Measurements from ENCODE around the gene CHCHD6. TPM values are rescaled to one million over a fixed set of nuclear protein-coding genes. Genes with fewer than 3 reads are reported as not detected.

CHCHD6 gene
- total and polyA plus RNA-seq, 4 donors: 2.0 to 5.1 (median 3.9) TPM

DNA sequence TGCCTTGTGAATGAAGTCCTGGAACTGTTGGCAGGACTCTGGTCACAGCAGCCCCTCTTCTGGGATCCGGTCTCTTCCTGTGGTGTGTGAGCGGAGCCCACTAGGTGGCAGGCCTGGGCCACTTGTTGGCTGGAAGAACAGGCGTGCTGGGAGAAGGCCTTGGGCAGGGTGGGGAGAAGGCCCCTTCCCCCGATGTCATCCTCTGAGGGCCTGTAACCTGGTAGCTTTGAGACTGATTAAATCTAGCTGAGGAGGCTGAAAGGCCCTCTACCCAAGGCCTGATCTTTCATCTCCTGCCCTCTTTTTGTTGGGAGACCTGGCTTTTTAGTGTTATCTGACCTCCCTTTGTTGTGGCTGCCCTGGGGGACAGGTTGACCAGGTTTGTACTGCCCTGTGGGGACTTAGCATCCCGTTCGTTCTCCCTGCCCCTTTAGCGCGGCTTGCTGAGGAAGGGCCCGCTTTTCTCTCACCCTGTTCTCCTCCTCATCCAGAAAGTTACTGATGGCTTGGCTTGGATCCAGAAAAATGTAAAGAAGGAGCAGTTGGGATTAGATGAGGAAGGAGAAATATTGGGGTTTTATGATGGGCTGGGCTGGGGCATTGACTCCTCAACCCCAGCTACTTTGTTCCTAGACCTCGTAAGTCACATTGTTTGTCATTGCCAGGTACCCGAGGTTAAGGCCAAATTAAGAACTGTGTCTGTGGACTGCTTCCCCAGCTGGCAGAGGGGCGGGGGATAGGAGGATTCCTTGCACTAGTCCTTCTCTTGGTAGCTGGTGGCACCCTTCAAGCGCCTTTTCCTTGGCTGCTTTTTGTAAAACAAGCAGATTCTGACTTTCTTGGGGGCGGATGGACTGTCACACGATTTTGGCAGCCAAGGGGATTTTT lies 48.5 kb downstream of the CHCHD6 start:
- TF ChIP-seq RAD21 (IDR thresholded peaks at IDR 0.05) (peak; percentile 89 to 94), HNF4G (IDR thresholded peaks at IDR 0.05) (no peak), GABPA (IDR thresholded peaks at IDR 0.05 in 1 of 2, conservative IDR thresholded peaks at IDR 0.05 in 1 of 2) (no peak), NR2F2 (IDR thresholded peaks at IDR 0.05) (no peak), YY1 (IDR thresholded peaks at IDR 0.05) (no peak), EGR1 (IDR thresholded peaks at IDR 0.05; ENCODE audit: low read depth in 2 of 2) (no peak), SP1 (IDR thresholded peaks at IDR 0.05) (no peak), FOXA2 (IDR thresholded peaks at IDR 0.05) (no peak), FOXA1 (IDR thresholded peaks at IDR 0.05) (no peak), RXRA (IDR thresholded peaks at IDR 0.05) (no peak), HNF4A (conservative IDR thresholded peaks at IDR 0.05) (no peak), JUND (IDR thresholded peaks at IDR 0.05) (no peak), TAF1 (conservative IDR thresholded peaks at IDR 0.05) (no peak)
- TF ChIP-seq, protein P1, sequence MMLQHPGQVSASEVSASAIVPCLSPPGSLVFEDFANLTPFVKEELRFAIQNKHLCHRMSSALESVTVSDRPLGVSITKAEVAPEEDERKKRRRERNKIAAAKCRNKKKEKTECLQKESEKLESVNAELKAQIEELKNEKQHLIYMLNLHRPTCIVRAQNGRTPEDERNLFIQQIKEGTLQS (IDR thresholded peaks at IDR 0.05): no peak
- TF ChIP-seq, protein P2, sequence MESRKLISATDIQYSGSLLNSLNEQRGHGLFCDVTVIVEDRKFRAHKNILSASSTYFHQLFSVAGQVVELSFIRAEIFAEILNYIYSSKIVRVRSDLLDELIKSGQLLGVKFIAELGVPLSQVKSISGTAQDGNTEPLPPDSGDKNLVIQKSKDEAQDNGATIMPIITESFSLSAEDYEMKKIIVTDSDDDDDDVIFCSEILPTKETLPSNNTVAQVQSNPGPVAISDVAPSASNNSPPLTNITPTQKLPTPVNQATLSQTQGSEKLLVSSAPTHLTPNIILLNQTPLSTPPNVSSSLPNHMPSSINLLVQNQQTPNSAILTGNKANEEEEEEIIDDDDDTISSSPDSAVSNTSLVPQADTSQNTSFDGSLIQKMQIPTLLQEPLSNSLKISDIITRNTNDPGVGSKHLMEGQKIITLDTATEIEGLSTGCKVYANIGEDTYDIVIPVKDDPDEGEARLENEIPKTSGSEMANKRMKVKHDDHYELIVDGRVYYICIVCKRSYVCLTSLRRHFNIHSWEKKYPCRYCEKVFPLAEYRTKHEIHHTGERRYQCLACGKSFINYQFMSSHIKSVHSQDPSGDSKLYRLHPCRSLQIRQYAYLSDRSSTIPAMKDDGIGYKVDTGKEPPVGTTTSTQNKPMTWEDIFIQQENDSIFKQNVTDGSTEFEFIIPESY (IDR thresholded peaks at IDR 0.05): no peak
- TF ChIP-seq, protein P3, sequence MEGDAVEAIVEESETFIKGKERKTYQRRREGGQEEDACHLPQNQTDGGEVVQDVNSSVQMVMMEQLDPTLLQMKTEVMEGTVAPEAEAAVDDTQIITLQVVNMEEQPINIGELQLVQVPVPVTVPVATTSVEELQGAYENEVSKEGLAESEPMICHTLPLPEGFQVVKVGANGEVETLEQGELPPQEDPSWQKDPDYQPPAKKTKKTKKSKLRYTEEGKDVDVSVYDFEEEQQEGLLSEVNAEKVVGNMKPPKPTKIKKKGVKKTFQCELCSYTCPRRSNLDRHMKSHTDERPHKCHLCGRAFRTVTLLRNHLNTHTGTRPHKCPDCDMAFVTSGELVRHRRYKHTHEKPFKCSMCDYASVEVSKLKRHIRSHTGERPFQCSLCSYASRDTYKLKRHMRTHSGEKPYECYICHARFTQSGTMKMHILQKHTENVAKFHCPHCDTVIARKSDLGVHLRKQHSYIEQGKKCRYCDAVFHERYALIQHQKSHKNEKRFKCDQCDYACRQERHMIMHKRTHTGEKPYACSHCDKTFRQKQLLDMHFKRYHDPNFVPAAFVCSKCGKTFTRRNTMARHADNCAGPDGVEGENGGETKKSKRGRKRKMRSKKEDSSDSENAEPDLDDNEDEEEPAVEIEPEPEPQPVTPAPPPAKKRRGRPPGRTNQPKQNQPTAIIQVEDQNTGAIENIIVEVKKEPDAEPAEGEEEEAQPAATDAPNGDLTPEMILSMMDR (IDR thresholded peaks at IDR 0.05; ENCODE audit: low read depth, low read length, missing input control): peak; percentile 79
- Histone ChIP-seq H3K27me3 (ENCODE audit: control insufficient read depth in 4 of 4, insufficient read depth in 4 of 4, low read length in 3 of 4) (no peaks in the 10 kb centered on the region), H3K4me3 (ENCODE audit: low read depth in 1 of 3, low read length in 3 of 3) (no peak overlapping the region), H3K36me3 (ENCODE audit: control insufficient read depth in 4 of 4, insufficient read depth in 3 of 4, low read depth in 1 of 4, low read length in 3 of 4) (no peaks in the 10 kb centered on the region), H3K27ac (ENCODE audit: low read depth in 1 of 2, low read length in 2 of 2) (no peak overlapping the region), H3K4me1 (ENCODE audit: control insufficient read depth in 4 of 4, insufficient read depth in 4 of 4, low read length in 3 of 4) (no peaks in the 10 kb centered on the region), H3K9ac (ENCODE audit: low read depth in 1 of 2, low read length in 2 of 2) (no peak overlapping the region), H3K9me3 (ENCODE audit: control insufficient read depth in 4 of 4, low read length in 3 of 4) (no peaks in the 10 kb centered on the region)
- WGBS: 66% methylated on average over 15 of the region's 15 CpGs
- peak; percentile 71 for DNase-seq (ENCODE audit: low spot score)

DNA sequence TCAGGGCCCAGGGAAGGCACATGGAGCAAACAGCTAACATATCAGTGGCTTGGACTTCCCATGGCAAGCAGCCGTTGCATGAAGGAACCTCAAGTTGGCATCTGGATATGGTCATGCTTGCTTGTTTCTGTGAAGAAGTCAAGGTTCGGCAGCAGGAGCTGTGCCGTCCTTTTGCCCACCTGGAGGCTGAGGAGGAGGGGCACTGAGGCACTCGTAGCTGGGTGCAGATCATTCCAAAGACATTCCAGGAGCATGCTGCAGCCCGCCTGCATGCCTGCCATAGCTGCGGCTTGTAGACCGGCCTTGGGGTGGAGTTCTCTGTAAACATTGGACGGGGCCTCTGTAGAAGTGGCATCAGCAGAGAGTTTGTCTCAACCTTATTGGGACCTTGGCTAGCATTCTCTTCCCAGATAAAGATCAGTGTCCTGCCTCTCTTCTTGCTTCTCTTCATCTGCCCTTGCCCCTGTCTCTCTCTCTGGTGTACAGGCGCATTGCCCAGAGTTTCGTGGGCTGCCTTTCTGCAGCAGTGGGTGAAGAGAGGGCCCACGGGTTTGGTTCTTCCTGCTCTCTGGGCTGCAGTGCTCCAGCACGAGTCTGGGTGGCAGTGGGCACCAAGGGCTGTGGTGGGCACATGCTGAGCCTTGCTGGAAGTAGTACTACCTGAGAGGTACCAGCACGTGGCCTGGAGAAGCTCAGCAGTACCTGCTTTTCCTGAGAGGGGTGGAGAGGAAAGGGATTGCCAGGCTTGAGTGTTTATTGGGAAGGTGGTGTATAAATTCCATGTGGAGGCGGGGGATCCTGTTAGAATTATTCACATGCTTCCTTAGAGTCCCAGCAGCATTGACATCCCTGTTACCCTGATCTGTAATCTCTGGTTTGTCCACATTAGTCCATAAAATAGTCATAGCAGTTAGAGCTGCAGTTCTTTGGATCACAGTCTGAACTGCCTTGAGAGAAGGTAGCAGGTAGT lies 49.4 kb downstream of the CHCHD6 start:
- no peak for TF ChIP-seq HNF4A (conservative IDR thresholded peaks at IDR 0.05)
- no peak for TF ChIP-seq HNF4G (IDR thresholded peaks at IDR 0.05)
- no peak for TF ChIP-seq GABPA (IDR thresholded peaks at IDR 0.05 in 1 of 2, conservative IDR thresholded peaks at IDR 0.05 in 1 of 2)
- TF ChIP-seq EGR1 (IDR thresholded peaks at IDR 0.05; ENCODE audit: low read depth in 2 of 2): no peak
- no peak for TF ChIP-seq FOXA1 (IDR thresholded peaks at IDR 0.05)
- TF ChIP-seq, protein P2 (IDR thresholded peaks at IDR 0.05): no peak
- TF ChIP-seq, protein P1 (IDR thresholded peaks at IDR 0.05): no peak
- TF ChIP-seq JUND (IDR thresholded peaks at IDR 0.05): no peak
- no peak for TF ChIP-seq NR2F2 (IDR thresholded peaks at IDR 0.05)
- no peak for TF ChIP-seq YY1 (IDR thresholded peaks at IDR 0.05)
- TF ChIP-seq, protein P4, sequence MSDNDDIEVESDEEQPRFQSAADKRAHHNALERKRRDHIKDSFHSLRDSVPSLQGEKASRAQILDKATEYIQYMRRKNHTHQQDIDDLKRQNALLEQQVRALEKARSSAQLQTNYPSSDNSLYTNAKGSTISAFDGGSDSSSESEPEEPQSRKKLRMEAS (IDR thresholded peaks at IDR 0.05): no peak
- Histone ChIP-seq H3K9ac (ENCODE audit: low read depth in 1 of 2, low read length in 2 of 2) (no peak overlapping the region), H3K36me3 (ENCODE audit: control insufficient read depth in 4 of 4, insufficient read depth in 3 of 4, low read depth in 1 of 4, low read length in 3 of 4) (no peaks in the 10 kb centered on the region), H3K4me3 (ENCODE audit: low read depth in 1 of 3, low read length in 3 of 3) (no peak overlapping the region), H3K27ac (ENCODE audit: low read depth in 1 of 2, low read length in 2 of 2) (no peak overlapping the region), H3K4me1 (ENCODE audit: control insufficient read depth in 4 of 4, insufficient read depth in 4 of 4, low read length in 3 of 4) (no peaks in the 10 kb centered on the region), H3K27me3 (ENCODE audit: control insufficient read depth in 4 of 4, insufficient read depth in 4 of 4, low read length in 3 of 4) (no peaks in the 10 kb centered on the region), H3K9me3 (ENCODE audit: control insufficient read depth in 4 of 4, low read length in 3 of 4) (no peaks in the 10 kb centered on the region)
- 94% methylated on average over 14 of the region's 14 CpGs for WGBS
- DNase-seq (ENCODE audit: low spot score): no peak

All from liver (tissue), 9 donors.